ENCODE data around the gene ETS1. TPM values are rescaled to one million over a fixed set of nuclear protein-coding genes. Genes with fewer than 3 reads are reported as not detected.

Gene ETS1
- total RNA-seq, 4 donors from 2014 or later = 39.5 to 74.4 (median 59.7) TPM

- WGBS = 67% methylated on average over 1 of the region's 1 CpG
- H3K4me3 ChIP-seq = no peak overlapping the region
- no peaks in the 10 kb centered on the region for H3K9me3 ChIP-seq
- TF ChIP-seq CTCF (IDR thresholded peaks at IDR 0.05) (no peak), EP300 (IDR thresholded peaks at IDR 0.05) (no peak), POLR2A (IDR thresholded peaks at IDR 0.05; ENCODE audit: low read depth) (no peak), POLR2AphosphoS5 (IDR thresholded peaks at IDR 0.05) (no peak)
- no peak overlapping the region for H3K27ac ChIP-seq (replicated peaks in 1 of 4)
- H3K4me1 ChIP-seq = no peaks in the 10 kb centered on the region
- intact Hi-C loops (cut with DNase I) = no loop called here
- H3K36me3 ChIP-seq = no peaks in the 10 kb centered on the region
- DNase-seq (ENCODE audit: extremely low spot score) = no peak
- H3K27me3 ChIP-seq = no peaks in the 10 kb centered on the region
Observed at GRCh38 chr11:128599729-128600128, 12.4 kb upstream of the ETS1 start.

- Histone ChIP-seq H3K4me1 (no peaks in the 10 kb centered on the region), H3K36me3 (no peaks in the 10 kb centered on the region), H3K27me3 (no peaks in the 10 kb centered on the region), H3K9me3 (no peaks in the 10 kb centered on the region), H3K27ac (replicated peaks in 1 of 4) (no peak overlapping the region), H3K4me3 (no peak overlapping the region)
- WGBS = 83% methylated on average over 1 of the region's 1 CpG
- TF ChIP-seq POLR2A (IDR thresholded peaks at IDR 0.05; ENCODE audit: low read depth) (no peak), CTCF (IDR thresholded peaks at IDR 0.05) (no peak), EP300 (IDR thresholded peaks at IDR 0.05) (no peak), POLR2AphosphoS5 (IDR thresholded peaks at IDR 0.05) (no peak)
- no peak for DNase-seq (ENCODE audit: extremely low spot score)
- intact Hi-C loops (cut with DNase I) = no loop called here
Observed at GRCh38 chr11:128598506-128599150, 11.3 kb upstream of the ETS1 start.

GRCh38 chr11:128598096-128598495, 10.7 kb upstream of the ETS1 start:
- no peak for DNase-seq (ENCODE audit: extremely low spot score)
- H3K9me3 ChIP-seq = no peaks in the 10 kb centered on the region
- H3K4me1 ChIP-seq = no peaks in the 10 kb centered on the region
- 82% methylated on average over 4 of the region's 4 CpGs for WGBS
- no peak for TF ChIP-seq EP300 (IDR thresholded peaks at IDR 0.05)
- no peak overlapping the region for H3K4me3 ChIP-seq
- no peaks in the 10 kb centered on the region for H3K27me3 ChIP-seq
- intact Hi-C loops (cut with DNase I) = no loop called here
- H3K27ac ChIP-seq (replicated peaks in 1 of 4) = no peak overlapping the region
- H3K36me3 ChIP-seq = no peaks in the 10 kb centered on the region

GRCh38 chr11:128597209-128597608, 9.9 kb upstream of the ETS1 start:
- TF ChIP-seq POLR2A (IDR thresholded peaks at IDR 0.05; ENCODE audit: low read depth) (no peak), POLR2AphosphoS5 (IDR thresholded peaks at IDR 0.05) (no peak), EP300 (IDR thresholded peaks at IDR 0.05) (no peak), CTCF (IDR thresholded peaks at IDR 0.05) (no peak)
- no peaks in the 10 kb centered on the region for H3K27me3 ChIP-seq
- DNase-seq (ENCODE audit: extremely low spot score) = no peak
- H3K9me3 ChIP-seq = no peaks in the 10 kb centered on the region
- H3K36me3 ChIP-seq = no peaks in the 10 kb centered on the region
- no peaks in the 10 kb centered on the region for H3K4me1 ChIP-seq
- H3K4me3 ChIP-seq = no peak overlapping the region
- WGBS = 98% methylated on average over 2 of the region's 2 CpGs
- intact Hi-C loops (cut with DNase I) = no loop called here
- H3K27ac ChIP-seq (replicated peaks in 1 of 4) = no peak overlapping the region

GRCh38 chr11:128596250-128596649, 8.9 kb upstream of the ETS1 start:
- DNase-seq (ENCODE audit: extremely low spot score) = no peak
- Histone ChIP-seq H3K36me3 (no peaks in the 10 kb centered on the region), H3K27ac (replicated peaks in 1 of 4) (no peak overlapping the region), H3K4me3 (no peak overlapping the region), H3K4me1 (no peaks in the 10 kb centered on the region), H3K27me3 (no peaks in the 10 kb centered on the region), H3K9me3 (no peaks in the 10 kb centered on the region)
- TF ChIP-seq POLR2AphosphoS5 (IDR thresholded peaks at IDR 0.05) (no peak), POLR2A (IDR thresholded peaks at IDR 0.05; ENCODE audit: low read depth) (no peak), CTCF (IDR thresholded peaks at IDR 0.05) (no peak), EP300 (IDR thresholded peaks at IDR 0.05) (no peak)
- 88% methylated on average over 2 of the region's 2 CpGs for WGBS
- intact Hi-C loops (cut with DNase I) = no loop called here
